HG03039 (cell line): Measurements from ENCODE around the gene BEX2.

Source experiments
- ATAC-seq: cut with Tn5 transposase; IDR thresholded peaks from one replicate; pipeline ENCODE4 v1.9.1; 2021; ENCODE audit warnings: mild to moderate bottlenecking, moderate library complexity; ENCODE audit not compliant: unreplicated experiment

The BEX2 gene

GRCh38 chrX:103274284-103274683, 36.5 kb downstream of the BEX2 start:
- no peak for ATAC-seq
